DND-41 (cell line): Measurements from ENCODE around the gene SOCS1.

Source experiments
- EZH2 ChIP-seq: IDR thresholded peaks from 3 replicates; pipeline ENCODE4 v1.6.1; 2012; ENCODE audit warnings: borderline replicate concordance, low read depth, mild to moderate bottlenecking, moderate library complexity, low read length, inconsistent platforms; ENCODE audit not compliant: severe bottlenecking
- TF ChIP-seq, protein P1 (sequence below): IDR thresholded peaks from 2 replicates; pipeline ENCODE4 v1.5.1; 2012; ENCODE audit warnings: borderline replicate concordance, low read length, moderate library complexity, mild to moderate bottlenecking; ENCODE audit not compliant: poor library complexity, severe bottlenecking; ENCODE audit errors: extremely low read depth

GRCh38 chr16:11303405-11304138 is 47.6 kb upstream of the SOCS1 start:
- TF ChIP-seq, protein P1, sequence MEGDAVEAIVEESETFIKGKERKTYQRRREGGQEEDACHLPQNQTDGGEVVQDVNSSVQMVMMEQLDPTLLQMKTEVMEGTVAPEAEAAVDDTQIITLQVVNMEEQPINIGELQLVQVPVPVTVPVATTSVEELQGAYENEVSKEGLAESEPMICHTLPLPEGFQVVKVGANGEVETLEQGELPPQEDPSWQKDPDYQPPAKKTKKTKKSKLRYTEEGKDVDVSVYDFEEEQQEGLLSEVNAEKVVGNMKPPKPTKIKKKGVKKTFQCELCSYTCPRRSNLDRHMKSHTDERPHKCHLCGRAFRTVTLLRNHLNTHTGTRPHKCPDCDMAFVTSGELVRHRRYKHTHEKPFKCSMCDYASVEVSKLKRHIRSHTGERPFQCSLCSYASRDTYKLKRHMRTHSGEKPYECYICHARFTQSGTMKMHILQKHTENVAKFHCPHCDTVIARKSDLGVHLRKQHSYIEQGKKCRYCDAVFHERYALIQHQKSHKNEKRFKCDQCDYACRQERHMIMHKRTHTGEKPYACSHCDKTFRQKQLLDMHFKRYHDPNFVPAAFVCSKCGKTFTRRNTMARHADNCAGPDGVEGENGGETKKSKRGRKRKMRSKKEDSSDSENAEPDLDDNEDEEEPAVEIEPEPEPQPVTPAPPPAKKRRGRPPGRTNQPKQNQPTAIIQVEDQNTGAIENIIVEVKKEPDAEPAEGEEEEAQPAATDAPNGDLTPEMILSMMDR: no peak
- no peak for TF ChIP-seq EZH2
